GM12891 (cell line): ENCODE results near the gene CNTN5.

Experiments
- PAX5 ChIP-seq: IDR thresholded peaks from 2 replicates; pipeline ENCODE4 v1.6.1; 2011; ENCODE audit warnings: low read length, moderate library complexity, mild to moderate bottlenecking; ENCODE audit not compliant: insufficient read depth, severe bottlenecking
- POLR2A ChIP-seq: IDR thresholded peaks from 2 replicates; pipeline ENCODE4 v1.6.1; 2011; ENCODE audit warnings: low read depth, low read length, control low read depth
- POLR2AphosphoS5 ChIP-seq: IDR thresholded peaks from 2 replicates; pipeline ENCODE4 v1.6.1; 2011; ENCODE audit warnings: low read depth, low read length, control low read depth
- SPI1 ChIP-seq: IDR thresholded peaks from 2 replicates; pipeline ENCODE4 v1.6.1; 2011; ENCODE audit warnings: low read depth, low read length, control low read depth
- TAF1 ChIP-seq: IDR thresholded peaks from 2 replicates; pipeline ENCODE4 v1.6.1; 2011; ENCODE audit warnings: low read depth, low read length, control low read depth

- TF ChIP-seq POLR2A = no peak
- TF ChIP-seq TAF1 = no peak
- no peak for TF ChIP-seq POLR2AphosphoS5
- no peak for TF ChIP-seq SPI1
- no peak for TF ChIP-seq PAX5
Measured at GRCh38 chr11:99911116-99911515, 890.4 kb downstream of the CNTN5 start.
